ENCODE data around the gene BMP8B. TPM values are rescaled to one million over a fixed set of nuclear protein-coding genes. Genes with fewer than 3 reads are reported as not detected.
"Not testable (repeated sequence)": the region's sequence is repeated elsewhere in the genome, so short reads cannot be mapped to it uniquely, and the experiment has no call there.

BMP8B gene
- polyA plus RNA-seq, 4 donors: 1.4 to 4.0 (median 2.7) TPM

DNA sequence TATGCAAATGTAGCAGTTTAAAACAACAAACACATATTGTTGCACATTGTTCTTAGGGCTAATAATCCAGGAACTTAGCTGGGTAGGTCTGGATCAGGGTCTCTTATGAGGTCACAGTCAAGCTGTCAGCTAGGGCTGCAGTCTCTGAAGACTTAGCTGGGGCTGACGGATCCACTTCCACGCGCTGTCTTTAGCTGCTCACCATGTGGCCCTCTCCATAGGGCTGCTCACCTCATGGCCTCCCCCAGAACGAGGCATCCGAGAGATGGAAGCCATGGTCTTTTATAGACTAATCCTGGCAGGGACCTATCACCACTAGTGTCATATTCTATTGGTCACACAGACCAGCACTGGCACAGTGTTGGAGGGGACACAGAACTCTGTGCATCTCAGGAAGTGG, 8.8 kb downstream of the BMP8B start:
- DNase-seq (ENCODE audit: low read depth in 4 of 4, low spot score in 2 of 4): no peak

DNA sequence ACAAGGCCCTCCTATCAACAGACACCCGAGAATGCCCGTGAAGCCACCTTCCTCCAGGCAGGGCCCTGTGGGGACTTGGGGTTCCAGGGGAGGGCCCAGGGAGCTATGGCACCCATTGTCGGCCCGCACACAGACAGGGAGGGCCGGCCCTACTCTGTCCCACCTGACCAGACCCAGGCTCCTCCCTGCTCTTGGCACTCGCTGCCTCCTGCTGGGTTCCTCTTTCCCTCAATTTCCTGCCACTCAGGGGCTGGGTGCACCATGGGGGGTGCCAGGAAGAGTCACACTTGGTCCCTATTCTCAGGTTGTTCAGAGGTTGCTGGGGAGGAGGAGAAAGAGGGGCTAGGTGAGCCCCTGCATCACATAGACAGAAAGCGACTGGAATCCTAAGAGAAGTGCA, 9.5 kb downstream of the BMP8B start:
- DNase-seq (ENCODE audit: low read depth in 4 of 4, low spot score in 2 of 4): no peak

- not testable (repeated sequence) for DNase-seq (ENCODE audit: low read depth in 4 of 4, low spot score in 2 of 4)
These were observed 10.1 kb downstream of the BMP8B start for GRCh38 chr1:39778463-39779099.

DNA sequence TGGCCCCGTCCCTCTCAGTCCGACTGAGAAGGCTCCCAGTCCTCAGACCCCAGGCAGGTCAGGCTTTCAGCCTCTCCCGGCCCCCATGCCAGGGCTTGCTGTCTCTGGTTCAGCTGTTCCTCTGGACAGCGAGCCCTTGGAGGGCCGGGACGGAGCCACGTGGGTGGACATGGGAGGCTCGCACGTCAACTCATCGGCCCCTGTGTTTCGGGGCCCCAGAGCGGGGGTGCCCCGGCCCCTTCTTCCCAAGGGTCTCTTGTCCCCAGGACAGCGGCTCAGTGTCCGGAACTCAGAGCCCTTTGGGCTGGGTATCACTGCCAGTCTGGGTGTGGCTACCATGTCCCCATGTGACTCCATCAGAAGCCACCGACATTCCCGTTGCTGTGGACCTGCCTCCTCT, 10.8 kb downstream of the BMP8B start:
- not testable (repeated sequence) for DNase-seq (ENCODE audit: low read depth in 4 of 4, low spot score in 2 of 4)

DNA sequence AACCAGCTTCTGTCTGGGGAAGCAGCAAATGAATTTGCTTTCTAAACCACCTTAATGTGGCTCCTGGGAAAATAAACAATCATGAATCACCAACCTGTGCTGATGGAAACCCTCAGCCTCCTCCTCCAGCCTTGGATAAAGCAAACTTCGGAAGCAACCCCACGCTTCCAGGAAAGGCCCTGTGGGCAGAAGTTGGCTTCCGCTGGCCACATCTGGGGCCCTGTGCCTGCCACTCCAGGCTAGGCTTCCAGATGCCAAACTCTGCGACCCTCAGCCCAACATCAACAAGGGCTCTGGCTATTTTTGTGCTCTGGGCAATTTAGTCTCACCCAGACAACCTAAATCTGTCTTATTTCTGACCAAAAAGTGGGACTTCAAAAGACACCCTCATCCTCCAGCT, 11.4 kb downstream of the BMP8B start:
- no peak for DNase-seq (ENCODE audit: low read depth in 4 of 4, low spot score in 2 of 4)

DNA sequence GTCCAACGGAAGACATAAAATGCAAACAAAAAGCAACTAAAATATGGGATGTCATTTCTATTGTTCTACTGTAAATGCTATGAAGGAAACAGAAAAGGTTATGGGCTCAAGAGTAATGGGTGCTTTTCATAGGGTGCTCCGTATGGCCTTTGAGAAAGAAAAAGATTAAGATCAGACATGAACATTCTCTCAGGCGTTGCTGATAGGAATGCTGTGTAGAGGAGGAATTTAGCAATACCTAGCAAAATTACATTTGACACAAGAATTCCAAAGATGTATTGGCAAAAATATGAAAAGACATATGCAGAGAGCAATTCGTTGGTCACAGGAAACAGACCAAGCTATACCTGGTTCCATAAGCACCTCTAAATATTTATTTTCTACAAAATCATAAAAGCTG, 11.8 kb downstream of the BMP8B start:
- DNase-seq (ENCODE audit: low read depth in 4 of 4, low spot score in 2 of 4): no peak

DNA sequence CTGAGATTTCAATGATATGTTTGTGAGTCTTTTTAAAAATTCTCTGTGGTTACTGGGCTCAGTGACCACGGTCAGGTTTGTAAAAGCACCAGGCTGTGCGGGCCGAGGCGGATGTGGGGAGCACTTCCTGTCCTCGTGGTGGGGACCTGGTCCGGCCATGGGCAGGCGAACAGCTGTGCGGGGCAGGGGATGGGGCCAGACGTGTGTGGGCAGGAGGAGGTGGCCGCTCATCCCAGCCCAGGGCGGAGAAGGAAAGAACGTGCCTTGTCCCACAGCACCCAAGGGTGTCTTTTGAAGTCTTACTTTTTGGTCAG, 12.3 kb downstream of the BMP8B start:
- no peak for DNase-seq (ENCODE audit: low read depth in 4 of 4, low spot score in 2 of 4)

DNA sequence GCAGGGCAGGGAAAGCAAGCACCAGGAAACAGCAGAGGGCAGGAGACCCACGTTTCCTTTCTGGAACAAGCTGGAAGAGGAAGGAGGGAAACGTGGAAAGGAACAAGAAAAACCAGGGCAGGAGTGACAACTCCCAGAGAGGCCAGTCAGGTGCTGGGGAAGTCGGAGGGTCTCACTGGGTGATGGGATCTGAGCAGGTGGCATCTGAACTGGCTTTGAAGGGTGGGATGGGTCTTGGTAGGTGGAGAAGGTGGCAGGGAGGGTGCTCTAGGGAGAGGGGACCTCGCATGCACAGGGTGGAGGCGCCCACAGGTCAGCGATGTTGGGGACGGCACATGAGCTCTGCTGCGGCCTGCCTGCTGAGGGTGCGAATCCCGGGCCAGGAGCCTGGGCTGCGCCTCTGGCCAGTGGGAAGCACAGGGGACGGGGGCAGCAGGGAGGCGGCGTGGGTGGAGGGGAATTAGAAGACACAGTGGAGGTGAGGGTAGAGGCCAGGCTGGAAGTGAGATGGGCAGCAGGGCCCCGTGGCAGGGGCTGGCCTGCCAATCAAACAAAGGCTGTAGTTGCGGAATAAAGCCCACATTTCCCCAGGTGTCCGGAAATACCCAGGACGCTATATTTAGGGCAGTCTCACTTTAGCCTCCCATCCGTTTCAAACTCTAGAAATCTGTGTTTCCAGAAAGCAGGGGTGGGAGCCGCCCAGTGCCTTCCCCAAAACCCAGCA, 12.8 kb downstream of the BMP8B start:
- not testable (repeated sequence) for DNase-seq (ENCODE audit: low read depth in 4 of 4, low spot score in 2 of 4)

GRCh38 chr1:39775141-39775540, 13.5 kb downstream of the BMP8B start:
- DNase-seq (ENCODE audit: low read depth in 4 of 4, low spot score in 2 of 4): not testable (repeated sequence)

DNA sequence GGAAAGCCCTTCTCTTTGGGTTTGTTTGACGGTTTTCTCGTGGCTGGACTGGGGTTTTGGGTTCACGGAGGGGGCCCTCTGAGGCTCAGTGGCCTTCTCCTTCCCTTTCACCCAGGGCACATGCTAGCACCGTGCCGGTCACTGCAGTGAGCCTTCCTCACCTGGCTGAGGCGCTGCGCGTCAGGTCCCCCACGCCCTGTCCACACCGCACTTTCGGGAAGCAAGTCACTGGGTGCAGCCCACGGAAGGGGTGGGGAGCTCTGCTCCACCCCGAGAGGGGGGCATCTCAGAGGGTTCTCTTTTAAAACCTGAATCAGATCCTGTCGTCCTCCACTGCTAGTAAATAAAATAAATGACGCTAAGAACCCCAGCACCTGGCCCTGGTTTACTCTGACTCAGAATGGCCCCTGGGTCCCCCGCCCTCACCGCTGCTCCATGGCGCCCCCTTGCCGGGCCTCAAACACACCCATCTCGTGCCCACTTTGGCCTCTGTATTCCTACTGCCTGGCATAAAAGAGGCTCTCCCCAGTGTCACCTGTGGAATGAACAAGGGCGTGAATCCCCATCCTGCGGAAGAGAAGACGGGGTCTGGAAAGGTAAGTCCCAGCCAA, 15.2 kb downstream of the BMP8B start:
- DNase-seq (ENCODE audit: low read depth in 4 of 4, low spot score in 2 of 4): not testable (repeated sequence)

DNA sequence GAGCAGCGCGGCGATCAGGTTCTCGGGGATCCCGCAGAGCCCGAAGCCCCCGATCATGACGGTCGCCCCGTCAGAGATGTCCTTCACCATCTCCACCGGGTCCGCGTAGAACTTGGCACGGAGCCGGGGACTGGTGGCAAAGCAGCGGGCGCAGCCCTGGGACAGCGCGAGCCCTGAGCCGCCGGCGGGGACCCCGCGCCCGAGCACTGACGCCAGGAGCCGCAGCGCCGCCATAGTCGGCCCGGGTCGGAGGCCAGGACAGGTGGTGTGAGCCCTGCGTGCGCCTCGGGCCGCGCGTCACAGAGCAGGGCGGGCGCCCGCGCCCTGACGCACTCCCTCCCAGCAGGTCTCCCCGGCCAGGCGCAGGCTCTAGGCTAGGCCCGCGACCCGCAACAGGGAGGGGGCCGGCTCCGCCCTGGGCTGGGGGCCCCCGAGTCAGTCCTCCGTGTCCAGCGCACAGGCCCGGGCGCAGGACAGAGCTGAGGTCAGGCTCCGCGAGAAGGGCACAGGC, 17.6 kb downstream of the BMP8B start, which contains the start of gene OXCT2:
Gene OXCT2, minus strand, starts transcription at position 327 of the 511 bp plus-strand sequence. Its CDS starts 93 bp downstream, at position 234.
- not testable (repeated sequence) for DNase-seq (ENCODE audit: low read depth in 4 of 4, low spot score in 2 of 4)

DNA sequence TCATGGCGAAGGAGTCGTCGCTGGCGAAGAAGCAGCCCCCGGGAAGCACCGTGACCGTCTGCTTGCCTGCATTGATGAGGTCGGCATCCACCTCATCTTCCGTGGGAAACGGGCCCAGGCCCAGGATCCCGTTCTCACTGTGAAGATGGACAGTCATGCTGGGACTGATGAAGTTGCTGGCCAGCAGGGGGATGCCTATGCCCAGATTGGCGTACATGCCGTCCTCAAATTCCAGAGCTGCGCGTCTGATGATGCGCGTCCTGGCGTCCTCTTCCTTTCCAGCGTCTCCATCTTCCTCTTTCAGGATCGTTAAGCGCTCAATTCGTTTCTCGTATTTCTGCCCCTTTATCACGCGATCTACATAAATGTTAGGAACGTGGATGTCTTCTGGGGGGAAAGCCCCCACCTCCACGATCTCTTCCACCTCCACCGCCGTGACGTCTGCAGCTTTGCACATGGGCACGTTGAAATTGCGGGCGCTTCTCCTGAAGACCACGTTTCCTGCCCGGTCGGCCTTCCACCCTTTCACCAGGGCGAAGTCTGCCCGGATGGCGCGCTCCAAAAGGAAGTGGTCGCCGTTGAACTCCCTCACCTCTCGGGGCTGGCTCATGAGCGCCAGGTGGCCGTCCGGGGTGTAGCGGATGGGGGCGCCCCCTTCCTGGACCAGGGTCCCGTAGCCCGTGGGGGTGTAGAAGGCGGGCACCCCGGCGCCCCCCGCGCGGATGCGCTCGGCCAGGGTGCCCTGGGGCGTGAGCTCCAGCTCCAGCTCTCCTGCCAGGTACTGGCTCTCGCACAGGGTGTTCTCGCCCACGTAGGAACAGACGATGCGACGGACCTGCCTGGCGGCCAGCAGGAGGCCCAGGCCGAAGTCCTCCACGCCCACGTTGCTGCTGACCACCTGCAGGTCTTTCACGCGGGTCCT, 18.3 kb downstream of the BMP8B start:
- DNase-seq (ENCODE audit: low read depth in 4 of 4, low spot score in 2 of 4): not testable (repeated sequence)

GRCh38 chr1:39769502-39769901, 19.2 kb downstream of the BMP8B start:
- not testable (repeated sequence) for DNase-seq (ENCODE audit: low read depth in 4 of 4, low spot score in 2 of 4)

- not testable (repeated sequence) for DNase-seq (ENCODE audit: low read depth in 4 of 4, low spot score in 2 of 4)
These were observed 22.2 kb downstream of the BMP8B start for GRCh38 chr1:39766466-39766865.

- not testable (repeated sequence) for DNase-seq (ENCODE audit: low read depth in 4 of 4, low spot score in 2 of 4)
These were observed 24.2 kb downstream of the BMP8B start for GRCh38 chr1:39764512-39764911.

DNA sequence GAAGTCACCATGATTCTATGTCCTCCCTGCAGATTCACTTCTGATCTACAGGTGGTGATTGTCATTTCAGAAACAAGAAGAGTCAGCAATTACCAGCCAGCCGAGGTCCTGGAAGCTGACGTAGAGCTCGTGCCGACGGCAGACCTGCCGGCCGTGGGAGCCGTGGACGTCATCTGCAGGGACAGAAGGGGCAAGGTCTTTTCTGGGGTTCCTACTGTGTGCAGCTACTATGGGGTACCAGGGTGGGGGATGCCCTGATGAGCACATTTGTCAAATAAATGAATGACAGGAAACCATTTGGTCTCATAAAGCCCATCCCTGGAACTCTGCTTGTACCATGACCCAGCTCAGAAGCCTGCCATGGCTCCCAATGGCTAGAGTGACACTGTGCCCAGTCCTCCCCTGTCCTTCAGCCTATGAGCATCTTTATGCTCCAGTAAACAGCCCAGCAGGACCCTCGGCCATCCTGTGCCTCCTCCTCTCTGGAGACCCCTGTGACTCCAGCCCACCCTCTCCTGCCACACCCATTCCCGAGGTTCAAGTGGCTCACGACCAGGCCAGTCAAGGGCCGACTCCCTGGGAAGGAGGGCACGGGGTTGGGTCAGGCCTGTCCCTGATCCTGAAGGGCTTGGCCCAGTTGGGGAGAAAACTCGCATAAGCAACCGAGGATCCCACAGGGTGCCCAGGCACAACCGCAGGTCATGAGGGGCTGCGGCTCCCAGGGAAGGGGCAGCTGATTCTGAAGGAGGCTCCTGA, 24.9 kb downstream of the BMP8B start:
- not testable (repeated sequence) for DNase-seq (ENCODE audit: low read depth in 4 of 4, low spot score in 2 of 4)

DNA sequence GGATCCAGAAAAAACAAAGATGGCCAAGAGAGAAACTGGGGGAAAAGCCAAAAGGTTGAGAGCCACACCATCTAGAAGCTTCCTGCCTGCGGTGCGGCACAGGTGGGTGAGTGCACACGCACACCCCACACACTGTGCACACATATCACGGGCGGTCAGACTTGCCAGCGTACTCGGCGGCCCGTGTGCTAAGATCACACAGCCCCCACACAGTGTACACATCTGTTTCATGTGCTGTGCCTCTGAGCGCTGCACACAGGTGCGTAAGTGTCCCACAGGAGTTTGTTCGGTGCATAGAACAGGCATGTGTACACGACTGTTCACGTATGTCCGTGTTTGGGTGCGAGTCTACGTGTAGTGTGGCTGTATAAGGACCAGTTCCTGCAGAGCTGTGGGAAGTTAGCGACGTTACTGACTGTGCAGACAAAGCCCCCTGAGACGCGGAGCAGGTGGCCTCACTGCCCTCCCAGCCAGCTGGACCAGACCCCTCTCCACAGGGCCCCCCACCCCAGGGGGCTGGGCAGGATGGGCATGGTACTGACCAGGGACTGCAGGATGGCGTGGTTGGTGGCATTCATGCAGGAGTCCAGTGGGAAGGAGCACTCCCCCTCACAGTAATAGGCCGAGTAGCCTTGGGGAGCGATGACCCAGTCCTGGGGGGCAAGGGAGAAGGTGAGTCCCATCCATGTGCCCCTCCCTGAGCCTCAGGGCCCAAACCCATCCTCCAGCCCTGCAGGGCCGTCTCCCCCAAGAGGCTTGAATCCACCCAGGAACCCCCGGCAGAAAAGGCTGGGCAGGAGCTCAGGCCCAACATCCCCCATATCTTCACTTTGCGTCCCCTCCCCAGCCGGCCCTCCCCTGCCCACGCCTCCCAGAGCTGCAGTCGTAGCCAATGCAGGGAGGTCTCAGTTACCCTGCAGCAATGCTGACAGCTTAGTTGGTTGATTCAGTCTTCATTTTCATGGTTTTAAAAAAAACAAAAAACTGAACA, 25.8 kb downstream of the BMP8B start:
- no peak for DNase-seq (ENCODE audit: low read depth in 4 of 4, low spot score in 2 of 4)

GRCh38 chr1:39761557-39762260, 27.0 kb downstream of the BMP8B start:
- DNase-seq (ENCODE audit: low read depth in 4 of 4, low spot score in 2 of 4): no peak

Measured in left renal cortex interstitium (tissue), 4 donors.